DOHH2 (cell line): ENCODE measurements around the gene MTO1.

Experiments used
- H3F3A ChIP-seq: fragments of 200-600 bp; sonication (generic), shearing (Covaris generic); 2 replicates; pipeline ENCODE4 v1.6.0; 2016; ENCODE audit warnings: antibody characterized with exemption, mild to moderate bottlenecking; ENCODE audit not compliant: control insufficient read depth, insufficient read depth
- H3K27ac ChIP-seq: fragments of 200-600 bp; sonication (generic); 2 replicates; pipeline ENCODE4 v1.5.1; 2014; ENCODE audit warnings: low read depth, mild to moderate bottlenecking, low read length, moderate library complexity
- H3K27me3 ChIP-seq: fragments of 200-600 bp; sonication (generic); 2 replicates; pipeline ENCODE4 v1.6.1; 2014; ENCODE audit warnings: mild to moderate bottlenecking, low read length, mixed read lengths; ENCODE audit not compliant: control insufficient read depth
- H3K36me3 ChIP-seq: fragments of 200-600 bp; sonication (generic); 2 replicates; pipeline ENCODE4 v1.6.1; 2014; ENCODE audit warnings: mild to moderate bottlenecking, low read length, moderate library complexity, mixed read lengths; ENCODE audit not compliant: control insufficient read depth
- H3K4me1 ChIP-seq: fragments of 200-600 bp; sonication (generic); 2 replicates; pipeline ENCODE4 v1.6.1; 2014; ENCODE audit warnings: mild to moderate bottlenecking, low read length, mixed read lengths; ENCODE audit not compliant: control insufficient read depth
- H3K4me2 ChIP-seq: fragments of 200-600 bp; sonication (generic); 2 replicates; pipeline ENCODE4 v1.6.0; 2014; ENCODE audit warnings: mild to moderate bottlenecking, low read length, moderate library complexity
- H3K4me3 ChIP-seq: fragments of 200-600 bp; sonication (generic); 2 replicates; pipeline ENCODE4 v1.5.1; 2014; ENCODE audit warnings: mild to moderate bottlenecking, low read length, mixed read lengths
- H3K79me2 ChIP-seq: fragments of 200-600 bp; sonication (generic); 2 replicates; pipeline ENCODE4 v1.6.1; 2014; ENCODE audit warnings: mild to moderate bottlenecking, low read length, mixed read lengths; ENCODE audit not compliant: control insufficient read depth
- H3K9me2 ChIP-seq: fragments of 200-600 bp; sonication (generic); replicated peaks from 2 replicates; pipeline ENCODE4 v1.6.1; 2014; ENCODE audit warnings: mild to moderate bottlenecking, low read length, mixed read lengths; ENCODE audit not compliant: control insufficient read depth
- H3K9me3 ChIP-seq: fragments of 200-600 bp; sonication (generic); 2 replicates; pipeline ENCODE4 v1.6.1; 2014; ENCODE audit warnings: antibody characterized with exemption, low read length, mixed read lengths; ENCODE audit not compliant: control insufficient read depth, insufficient read depth
- H4K20me1 ChIP-seq: fragments of 200-600 bp; sonication (generic); 2 replicates; pipeline ENCODE4 v1.6.0; 2014; ENCODE audit warnings: low read depth, mild to moderate bottlenecking, antibody characterized with exemption, low read length, moderate library complexity; ENCODE audit not compliant: control insufficient read depth, insufficient read depth
- EZH2phosphoT487 ChIP-seq: fragments of 200-600 bp; sonication (generic); IDR thresholded peaks from 2 replicates; pipeline ENCODE4 v1.6.1; 2017; ENCODE audit warnings: borderline replicate concordance, mild to moderate bottlenecking, antibody characterized with exemption, low read length, moderate library complexity, mixed read lengths
- TF ChIP-seq, protein P1 (sequence below): fragments of 200-600 bp; sonication (generic); IDR thresholded peaks from one replicate; pipeline ENCODE4 v1.5.1; 2014; ENCODE audit warnings: antibody characterized with exemption, mild to moderate bottlenecking, low read depth, low read length; ENCODE audit not compliant: poor library complexity, severe bottlenecking

Gene MTO1

DNA sequence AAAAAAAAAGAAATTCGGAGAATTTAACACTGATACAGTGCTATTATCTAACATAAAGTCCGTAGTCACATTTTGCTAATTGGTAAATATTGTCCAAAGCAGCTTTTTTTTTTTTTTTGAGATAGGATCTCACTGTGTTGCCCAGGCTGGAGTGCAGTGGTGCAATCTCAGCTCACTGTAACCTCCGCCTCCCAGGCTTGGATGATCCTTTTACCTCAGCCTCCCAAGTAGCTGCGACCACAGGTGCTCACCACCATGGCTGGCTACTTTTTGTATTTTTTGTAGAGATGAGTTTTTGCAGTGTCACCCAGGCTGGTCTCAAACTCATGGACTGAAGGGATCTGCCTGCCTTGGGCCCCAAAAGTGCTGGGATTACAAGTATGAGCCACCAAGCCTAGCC lies 15.9 kb downstream of the MTO1 start:
- Histone ChIP-seq H3K27ac (no peak overlapping the region), H3F3A (no peaks in the 10 kb centered on the region), H3K9me3 (no peaks in the 10 kb centered on the region), H3K9me2 (no peaks in the 10 kb centered on the region), H3K4me1 (peaks cover 2% of the 10 kb centered on the region), H3K79me2 (peaks cover 21% of the 10 kb centered on the region), H3K36me3 (peaks cover 85% of the 10 kb centered on the region), H3K27me3 (no peaks in the 10 kb centered on the region), H3K4me3 (no peak overlapping the region), H4K20me1 (no peaks in the 10 kb centered on the region), H3K4me2 (no peak overlapping the region)
- TF ChIP-seq EZH2phosphoT487, result no peak
- TF ChIP-seq, protein P1, sequence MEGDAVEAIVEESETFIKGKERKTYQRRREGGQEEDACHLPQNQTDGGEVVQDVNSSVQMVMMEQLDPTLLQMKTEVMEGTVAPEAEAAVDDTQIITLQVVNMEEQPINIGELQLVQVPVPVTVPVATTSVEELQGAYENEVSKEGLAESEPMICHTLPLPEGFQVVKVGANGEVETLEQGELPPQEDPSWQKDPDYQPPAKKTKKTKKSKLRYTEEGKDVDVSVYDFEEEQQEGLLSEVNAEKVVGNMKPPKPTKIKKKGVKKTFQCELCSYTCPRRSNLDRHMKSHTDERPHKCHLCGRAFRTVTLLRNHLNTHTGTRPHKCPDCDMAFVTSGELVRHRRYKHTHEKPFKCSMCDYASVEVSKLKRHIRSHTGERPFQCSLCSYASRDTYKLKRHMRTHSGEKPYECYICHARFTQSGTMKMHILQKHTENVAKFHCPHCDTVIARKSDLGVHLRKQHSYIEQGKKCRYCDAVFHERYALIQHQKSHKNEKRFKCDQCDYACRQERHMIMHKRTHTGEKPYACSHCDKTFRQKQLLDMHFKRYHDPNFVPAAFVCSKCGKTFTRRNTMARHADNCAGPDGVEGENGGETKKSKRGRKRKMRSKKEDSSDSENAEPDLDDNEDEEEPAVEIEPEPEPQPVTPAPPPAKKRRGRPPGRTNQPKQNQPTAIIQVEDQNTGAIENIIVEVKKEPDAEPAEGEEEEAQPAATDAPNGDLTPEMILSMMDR, result no peak

DNA sequence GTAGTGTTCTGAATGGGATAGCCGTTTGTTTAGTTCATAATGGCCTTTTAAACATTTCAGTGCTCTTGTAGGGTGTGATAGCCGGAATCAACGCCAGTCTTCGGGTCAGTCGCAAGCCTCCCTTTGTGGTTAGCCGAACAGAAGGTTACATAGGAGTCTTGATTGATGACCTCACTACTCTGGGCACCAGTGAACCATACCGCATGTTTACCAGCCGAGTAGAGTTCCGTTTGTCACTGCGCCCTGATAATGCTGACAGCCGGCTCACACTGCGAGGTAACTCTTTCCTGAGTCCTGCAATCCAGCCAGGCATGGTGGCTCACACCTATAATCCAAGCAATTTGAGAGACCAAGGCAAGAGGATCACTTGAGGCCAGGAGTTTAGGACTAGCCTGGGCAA lies 20.4 kb downstream of the MTO1 start:
- Histone ChIP-seq H3K4me2 (no peak overlapping the region), H3K27ac (no peak overlapping the region), H3K4me1 (no peaks in the 10 kb centered on the region), H3K36me3 (peaks cover 83% of the 10 kb centered on the region), H3K27me3 (no peaks in the 10 kb centered on the region), H3K4me3 (no peak overlapping the region), H3K9me3 (no peaks in the 10 kb centered on the region), H4K20me1 (no peaks in the 10 kb centered on the region), H3K9me2 (no peaks in the 10 kb centered on the region), H3F3A (no peaks in the 10 kb centered on the region; the same call in 1 of the 2 replicates), H3K79me2 (peaks cover 2% of the 10 kb centered on the region; the same call in 1 of the 2 replicates)
- TF ChIP-seq EZH2phosphoT487, result no peak
- TF ChIP-seq, protein P1, result no peak

DNA sequence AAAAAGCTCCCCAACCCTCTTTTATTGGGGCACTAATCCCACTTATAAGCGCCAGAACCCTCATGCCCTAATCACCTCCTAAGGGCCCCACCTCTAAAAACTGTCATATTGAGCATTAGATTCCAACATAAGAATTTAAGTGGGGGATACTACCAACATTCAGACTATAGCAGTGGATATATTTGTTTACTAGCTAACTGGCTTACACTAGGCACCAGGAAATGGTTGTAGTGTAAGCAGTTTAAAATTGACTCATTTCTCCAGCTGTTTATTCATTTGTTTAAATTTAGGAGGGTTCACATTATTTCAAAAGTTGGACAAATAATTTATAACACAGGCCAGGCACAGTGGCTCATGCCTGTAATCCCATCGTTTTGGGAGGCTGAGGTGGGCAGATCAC lies 22.9 kb downstream of the MTO1 start:
- Histone ChIP-seq H3K9me2 (no peaks in the 10 kb centered on the region), H4K20me1 (no peaks in the 10 kb centered on the region), H3K27ac (no peak overlapping the region), H3K4me1 (no peaks in the 10 kb centered on the region), H3F3A (no peaks in the 10 kb centered on the region; the same call in 1 of the 2 replicates), H3K36me3 (peaks cover 92% of the 10 kb centered on the region), H3K27me3 (no peaks in the 10 kb centered on the region), H3K79me2 (peaks cover 10% of the 10 kb centered on the region), H3K9me3 (0 out of 2 replicates have a peak, but pooled peaks cover 4% of the 10 kb centered on the region), H3K4me3 (no peak overlapping the region), H3K4me2 (no peak overlapping the region)
- TF ChIP-seq, protein P1, result no peak
- no peak for TF ChIP-seq EZH2phosphoT487

DNA sequence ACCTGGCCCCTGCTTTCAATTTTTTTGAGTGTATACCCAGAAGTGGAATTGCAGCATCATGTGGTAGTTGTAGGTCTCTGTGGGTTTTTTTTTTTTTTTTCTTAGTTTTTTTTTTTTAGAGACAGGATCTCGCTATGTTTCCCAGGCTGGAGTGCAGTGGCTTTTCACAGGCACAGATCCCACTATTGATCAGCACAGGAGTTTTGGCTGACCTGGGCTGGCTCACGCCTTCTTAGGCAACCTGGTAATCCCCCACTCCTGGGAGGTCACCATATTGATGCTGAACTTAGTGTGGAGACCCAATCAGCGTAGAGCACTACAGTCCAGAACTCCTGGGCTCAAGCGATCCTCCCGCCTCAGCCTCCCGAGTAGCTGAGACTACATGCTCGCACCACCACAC lies 25.9 kb downstream of the MTO1 start:
- peaks cover 89% of the 10 kb centered on the region for H3K36me3 ChIP-seq
- no peak for TF ChIP-seq EZH2phosphoT487
- TF ChIP-seq, protein P1, result no peak
- H3K27ac ChIP-seq, result no peak overlapping the region

More for the DNA sequence above, 25.9 kb downstream of the MTO1 start:
- Histone ChIP-seq H3K79me2 (peaks cover 12% of the 10 kb centered on the region), H3K4me1 (no peaks in the 10 kb centered on the region), H3K9me3 (0 out of 2 replicates have a peak, but pooled peaks cover 4% of the 10 kb centered on the region), H3K9me2 (no peaks in the 10 kb centered on the region), H3K4me2 (no peak overlapping the region), H3K27me3 (no peaks in the 10 kb centered on the region), H3F3A (no peaks in the 10 kb centered on the region; the same call in 1 of the 2 replicates), H4K20me1 (no peaks in the 10 kb centered on the region), H3K4me3 (no peak overlapping the region)
